Hematopoietic multipotent progenitor cell treated with erythropoietin and hydrocortisone succinate and interleukin-3 and kit ligand, for 4 days (in vitro differentiated cells): ENCODE results near the gene NRG4.
"Not testable (repeated sequence)": the region's sequence is repeated elsewhere in the genome, so short reads cannot be mapped to it uniquely, and the experiment has no call there.

Experiments used
- DNase-seq: peaks from one replicate; pipeline ENCODE4 v3.0.0-alpha.2; 2015

The NRG4 gene

DNA sequence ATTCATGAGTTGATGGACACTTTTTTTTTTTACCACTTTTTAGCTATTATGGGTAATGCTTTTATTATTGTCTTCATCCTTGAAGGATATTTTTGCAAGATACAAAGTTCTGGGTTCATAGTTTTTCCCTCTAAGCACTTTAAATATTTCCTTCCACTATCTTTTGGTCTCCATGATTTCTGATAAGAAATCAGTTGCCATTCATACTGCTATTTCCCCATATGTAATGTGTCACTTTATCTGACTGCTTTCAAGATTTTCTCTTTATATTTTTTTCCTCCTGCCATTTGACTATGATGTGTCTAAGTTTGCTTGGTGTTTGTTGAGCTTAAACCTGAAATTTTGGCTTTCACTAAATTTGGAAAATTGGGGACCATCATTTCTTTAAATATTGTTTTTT, 19.3 kb downstream of the NRG4 start:
- DNase-seq, result no peak

GRCh38 chr15:75989875-75990274, 22.3 kb downstream of the NRG4 start:
- no peak for DNase-seq

DNA sequence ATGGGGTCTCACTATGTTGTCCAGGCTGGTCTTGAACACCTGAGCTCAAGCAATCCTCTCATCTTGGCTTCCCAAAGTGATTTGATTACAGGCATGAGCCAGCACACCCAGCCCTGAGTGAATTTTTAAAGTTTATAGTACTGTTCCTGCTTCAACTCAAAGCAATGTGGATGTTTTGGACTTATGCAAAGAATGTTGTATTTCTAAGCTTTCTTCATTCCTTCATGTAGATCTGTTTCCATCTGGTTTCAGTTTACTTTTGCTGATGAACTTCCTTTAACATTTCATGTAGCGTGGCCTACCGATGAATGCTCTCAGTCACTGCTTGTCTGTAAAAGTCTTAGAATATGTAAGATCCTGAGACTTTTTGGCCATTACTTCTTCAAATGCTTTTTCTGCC, 23.2 kb downstream of the NRG4 start:
- no peak for DNase-seq

DNA sequence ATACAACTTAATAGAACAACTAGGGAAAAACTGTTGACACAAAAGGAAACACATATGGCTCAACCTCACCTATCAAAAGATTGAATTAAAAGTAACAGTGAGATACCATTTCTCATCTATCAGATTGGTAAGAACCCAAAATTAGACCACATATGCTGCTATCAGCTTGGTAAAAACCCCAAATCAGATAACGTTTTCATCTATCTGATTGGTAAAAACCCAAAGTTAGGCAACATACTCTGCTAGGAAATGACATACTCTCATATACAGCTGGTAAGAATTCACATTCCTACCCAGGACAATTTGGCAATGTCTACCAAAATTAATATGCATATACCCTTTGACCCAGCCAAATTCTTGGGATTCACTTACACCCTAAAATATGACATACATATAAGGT, 26.3 kb downstream of the NRG4 start:
- DNase-seq, result peak; percentile 69

GRCh38 chr15:75984706-75985105, 27.5 kb downstream of the NRG4 start:
- not testable (repeated sequence) for DNase-seq

GRCh38 chr15:75982468-75982867, 29.8 kb downstream of the NRG4 start:
- DNase-seq, result no peak

- DNase-seq, result no peak
Observed at GRCh38 chr15:75981149-75981815, 30.9 kb downstream of the NRG4 start.

- DNase-seq, result peak; percentile 53
Observed at GRCh38 chr15:75976766-75977165, 35.5 kb downstream of the NRG4 start.

- no peak for DNase-seq
Observed at GRCh38 chr15:75966073-75966472, 46.2 kb downstream of the NRG4 start.

GRCh38 chr15:75961331-75961730, 50.9 kb downstream of the NRG4 start:
- no peak for DNase-seq

- DNase-seq, result no peak
Observed at GRCh38 chr15:75955720-75956119, 56.5 kb downstream of the NRG4 start.

- DNase-seq, result peak; percentile 59
Observed at GRCh38 chr15:75952525-75952924, 59.7 kb downstream of the NRG4 start.

GRCh38 chr15:75948761-75949296, 63.4 kb downstream of the NRG4 start:
- DNase-seq, result no peak

- peak; percentile 7 for DNase-seq
Observed at GRCh38 chr15:75947092-75947491, 65.1 kb downstream of the NRG4 start.

DNA sequence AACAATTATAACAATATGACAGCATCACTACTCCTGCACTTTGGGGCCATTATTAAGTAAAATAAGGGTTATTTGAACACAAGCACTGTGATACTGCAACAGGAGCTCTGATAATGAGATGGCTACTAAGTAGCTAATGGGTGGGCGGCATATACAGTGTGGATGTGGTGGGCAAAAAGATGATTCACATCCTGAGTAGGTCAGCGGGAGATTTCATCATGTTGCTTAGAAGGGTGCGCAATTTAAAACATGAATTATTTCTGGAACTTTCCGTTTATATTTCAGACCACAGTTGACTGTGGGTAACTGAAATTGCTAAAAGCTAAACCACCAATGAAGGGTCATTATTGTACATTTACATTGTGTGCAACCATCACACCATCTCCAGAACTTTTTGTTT, 66.3 kb downstream of the NRG4 start:
- peak; percentile 71 for DNase-seq

DNA sequence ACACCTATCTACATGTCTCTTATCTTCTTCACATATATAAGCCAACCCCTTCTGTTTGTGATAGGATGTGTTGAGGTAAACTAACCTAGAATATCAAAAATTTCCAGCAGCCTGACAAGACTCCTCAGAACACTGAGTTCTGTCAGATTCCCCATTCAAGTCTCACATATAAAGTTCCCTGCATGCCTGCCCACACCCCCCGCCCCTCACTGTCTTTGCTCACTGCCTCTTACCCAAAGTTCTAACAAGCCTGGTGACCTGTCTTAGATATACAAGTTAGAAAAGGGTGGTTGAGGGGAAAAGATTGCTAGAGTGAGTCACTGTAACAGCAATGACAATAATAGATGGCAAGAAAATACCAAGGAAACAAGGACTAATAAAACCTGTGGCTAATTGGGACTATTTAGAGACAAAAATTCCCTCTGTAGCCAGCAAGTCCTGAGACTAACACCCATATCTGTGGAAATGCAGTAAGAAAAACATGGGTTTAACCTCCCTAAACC, 68.5 kb downstream of the NRG4 start:
- DNase-seq, result no peak

DNA sequence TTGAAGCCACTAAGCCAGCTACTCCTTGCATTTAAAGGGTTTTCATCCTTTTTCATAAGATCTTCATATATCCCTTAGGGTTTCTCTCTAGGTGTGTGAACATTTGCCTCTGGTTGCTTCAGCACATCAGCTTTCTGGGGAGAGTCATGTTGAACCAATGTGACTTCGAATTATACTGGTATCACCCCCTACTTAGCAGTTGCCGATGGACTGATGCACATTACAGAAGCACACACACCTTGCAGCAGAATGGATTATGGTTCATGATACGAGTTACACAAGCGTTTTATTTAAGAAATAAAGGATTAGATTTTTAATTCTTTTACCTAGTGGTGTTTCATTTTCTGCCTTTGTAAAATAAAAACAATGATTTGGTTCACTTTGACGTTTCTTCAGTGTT, 69.0 kb downstream of the NRG4 start:
- DNase-seq, result no peak

GRCh38 chr15:75942464-75942863, 69.8 kb downstream of the NRG4 start:
- DNase-seq, result no peak

- no peak for DNase-seq
Observed at GRCh38 chr15:75930866-75931265, 81.4 kb downstream of the NRG4 start.

GRCh38 chr15:75929799-75930565, 82.2 kb downstream of the NRG4 start:
- peak; percentile 22 for DNase-seq

DNA sequence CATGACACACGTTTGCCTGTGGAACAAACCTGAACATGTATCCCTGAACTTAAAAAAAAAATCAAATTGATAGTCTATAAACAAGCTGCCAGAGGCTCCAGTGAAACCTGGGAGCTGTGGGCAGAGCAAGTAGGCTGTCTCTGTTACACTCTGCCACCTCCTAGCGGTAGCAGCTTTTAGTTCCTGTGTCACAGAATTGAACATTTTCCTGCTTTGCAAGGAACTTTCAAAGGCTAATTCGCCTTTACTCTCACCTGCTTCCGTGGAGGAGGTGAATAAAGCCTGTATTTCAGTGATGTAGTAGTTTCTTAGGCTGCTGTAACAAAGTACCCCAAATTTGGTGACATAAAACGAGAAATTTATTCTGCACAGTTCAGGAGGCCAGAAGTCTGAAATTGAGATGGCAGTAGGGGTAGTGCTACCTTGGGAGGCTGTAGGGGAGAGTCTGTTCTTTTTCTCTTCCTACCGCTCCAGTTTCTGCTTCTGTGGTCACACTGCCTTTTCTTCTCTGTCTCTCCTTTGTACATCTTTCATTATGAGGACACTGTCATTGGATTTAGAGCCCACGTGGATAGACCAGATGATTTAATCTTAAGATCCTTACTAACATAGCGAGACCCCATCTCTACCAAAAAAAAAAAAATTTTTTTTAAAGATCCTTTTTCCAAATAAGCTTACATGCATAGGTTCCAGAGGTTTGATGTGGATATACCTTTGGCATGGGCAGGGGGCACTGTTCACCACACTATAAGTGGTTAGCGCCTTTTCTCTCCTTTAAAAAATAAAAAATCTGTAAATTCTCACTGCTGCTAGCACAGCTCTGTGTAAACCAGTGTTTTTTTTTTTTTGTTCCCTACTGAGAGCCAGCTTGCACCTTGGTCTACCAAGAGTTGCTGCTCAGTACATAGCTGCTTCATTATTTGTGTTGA, 83.3 kb downstream of the NRG4 start:
- peak; percentile 57 for DNase-seq

- no peak for DNase-seq
Observed at GRCh38 chr15:75927601-75928000, 84.6 kb downstream of the NRG4 start.

DNA sequence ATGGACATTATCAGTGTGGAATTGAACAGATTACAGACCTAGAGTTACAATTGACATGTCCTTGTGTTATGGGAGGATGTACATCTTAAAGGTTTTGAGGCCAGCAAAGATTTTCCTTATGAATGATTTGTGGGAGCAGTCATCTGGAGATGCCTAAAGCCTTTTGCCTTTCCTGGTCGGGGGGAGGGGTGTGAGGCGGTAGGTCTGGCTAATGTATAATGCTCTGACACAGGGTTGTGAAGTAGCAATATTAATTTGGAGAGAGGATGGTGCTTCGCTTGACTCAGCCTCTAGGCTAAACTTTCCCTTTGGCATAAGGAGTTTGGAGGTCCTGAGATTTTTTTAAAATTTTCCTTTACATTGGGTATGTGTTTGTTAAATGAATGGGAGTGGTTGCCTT, 85.3 kb downstream of the NRG4 start:
- DNase-seq, result no peak
